Lower leg skin (tissue), 4 donors: ENCODE data around the gene SCAF1. TPM values are rescaled to one million over a fixed set of nuclear protein-coding genes. Genes with fewer than 3 reads are reported as not detected.
"Not testable (repeated sequence)": the region's sequence is repeated elsewhere in the genome, so short reads cannot be mapped to it uniquely, and the experiment has no call there.

Source experiments
- DNase-seq, 2 donors: peaks; one replicate each; pipeline ENCODE4 v3.0.0-alpha.2; 2019; ENCODE audit warnings: low spot score in 2 of 2
- H3K4me3 ChIP-seq: fragments of 200-600 bp; sonication (generic); 2 replicates; pipeline ENCODE4 v1.5.1; 2017; ENCODE audit warnings: mild to moderate bottlenecking, low read depth; ENCODE audit not compliant: poor library complexity, severe bottlenecking
- POLR2A ChIP-seq, 2 donors: fragments of 450-650 bp; IDR thresholded peaks; one replicate each; pipeline ENCODE4 v1.6.1; 2016 to 2017; ENCODE audit warnings: antibody characterized with exemption in 2 of 2, mild to moderate bottlenecking in 1 of 2, moderate library complexity in 1 of 2
- WGBS, 2 donors: methylation state at CpG; one replicate each; pipeline ENCODE4 v1.1.5; 2018; 5-methylcytosine and 5-hydroxymethylcytosine counted together
- intact Hi-C: fragments of 100-400 bp; cut with DNase I; formaldehyde crosslinking; loops from one replicate; pipeline ENCODE4 v1.15.0; 2023; ENCODE audit warnings: low total_unique reads
- total RNA-seq, 4 donors: library from RNA; depleted of rRNA; stranded (reverse); fragments of >200 nt; gene quantifications; one replicate each; pipeline ENCODE4 v1.1.0, GENCODE V29; 2016
- TF ChIP-seq, protein P1 (sequence below), 3 donors: fragments of 450-650 bp; IDR thresholded peaks; one replicate each; pipeline ENCODE4 v1.5.1; 2016; ENCODE audit warnings: antibody characterized with exemption in 3 of 3, mild to moderate bottlenecking in 3 of 3, moderate library complexity in 2 of 3

SCAF1 gene
- total RNA-seq, 4 donors from 2014 or later = 28.6 to 54.3 (median 33.7) TPM

DNA sequence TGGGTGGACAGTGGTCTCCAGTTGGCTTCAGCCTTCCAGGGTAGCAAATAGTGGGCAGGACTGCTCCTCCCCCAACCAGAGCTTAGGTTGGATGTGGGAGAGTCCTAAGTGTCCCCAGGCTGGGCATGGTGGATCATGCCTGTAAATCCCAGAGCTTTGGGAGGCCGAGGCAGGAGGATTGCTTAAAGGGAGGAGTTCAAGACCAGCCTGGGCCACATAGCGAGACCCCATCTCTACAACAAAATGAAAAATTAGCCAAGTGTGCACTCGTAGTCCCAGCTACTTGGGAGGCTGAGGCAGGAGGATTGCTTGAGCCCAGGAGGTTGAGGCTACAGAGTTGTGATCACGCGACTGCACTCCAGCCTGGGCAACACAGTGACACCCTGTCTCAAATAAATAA, 9.4 kb upstream of the SCAF1 start:
- WGBS, 2 donors = 87 to 88% methylated on average over 5 of the region's 5 CpGs
- no peak for DNase-seq
- TF ChIP-seq, protein P1, sequence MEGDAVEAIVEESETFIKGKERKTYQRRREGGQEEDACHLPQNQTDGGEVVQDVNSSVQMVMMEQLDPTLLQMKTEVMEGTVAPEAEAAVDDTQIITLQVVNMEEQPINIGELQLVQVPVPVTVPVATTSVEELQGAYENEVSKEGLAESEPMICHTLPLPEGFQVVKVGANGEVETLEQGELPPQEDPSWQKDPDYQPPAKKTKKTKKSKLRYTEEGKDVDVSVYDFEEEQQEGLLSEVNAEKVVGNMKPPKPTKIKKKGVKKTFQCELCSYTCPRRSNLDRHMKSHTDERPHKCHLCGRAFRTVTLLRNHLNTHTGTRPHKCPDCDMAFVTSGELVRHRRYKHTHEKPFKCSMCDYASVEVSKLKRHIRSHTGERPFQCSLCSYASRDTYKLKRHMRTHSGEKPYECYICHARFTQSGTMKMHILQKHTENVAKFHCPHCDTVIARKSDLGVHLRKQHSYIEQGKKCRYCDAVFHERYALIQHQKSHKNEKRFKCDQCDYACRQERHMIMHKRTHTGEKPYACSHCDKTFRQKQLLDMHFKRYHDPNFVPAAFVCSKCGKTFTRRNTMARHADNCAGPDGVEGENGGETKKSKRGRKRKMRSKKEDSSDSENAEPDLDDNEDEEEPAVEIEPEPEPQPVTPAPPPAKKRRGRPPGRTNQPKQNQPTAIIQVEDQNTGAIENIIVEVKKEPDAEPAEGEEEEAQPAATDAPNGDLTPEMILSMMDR (IDR thresholded peaks at IDR 0.05) = no peak
- no peak for TF ChIP-seq POLR2A (IDR thresholded peaks at IDR 0.05)
- intact Hi-C loops = no loop called here
- no peak overlapping the region for H3K4me3 ChIP-seq

DNA sequence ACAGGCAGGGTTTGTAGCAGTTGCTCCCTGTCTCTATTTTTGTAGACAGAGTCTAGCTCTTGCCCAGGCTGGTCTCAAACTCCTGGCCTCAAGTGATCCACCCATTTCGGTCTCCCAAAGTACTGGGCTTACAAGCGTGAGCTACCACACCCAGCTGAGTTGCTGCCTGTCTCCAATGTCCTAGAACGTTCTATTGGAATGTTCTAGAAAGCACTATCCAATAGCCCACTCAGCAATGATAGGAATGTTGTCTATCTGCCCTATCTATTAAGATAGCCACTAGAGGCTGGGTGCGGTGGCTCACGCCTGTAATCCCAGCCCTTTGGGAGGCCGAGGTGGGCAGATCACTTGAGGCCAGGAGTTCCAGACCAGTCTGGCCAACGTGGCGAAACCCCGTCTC, 8.7 kb upstream of the SCAF1 start:
- WGBS, 2 donors = 61 to 62% methylated on average over 9 of the region's 9 CpGs
- DNase-seq, H3K4me3 ChIP-seq, intact Hi-C loops: not testable (repeated sequence)

DNA sequence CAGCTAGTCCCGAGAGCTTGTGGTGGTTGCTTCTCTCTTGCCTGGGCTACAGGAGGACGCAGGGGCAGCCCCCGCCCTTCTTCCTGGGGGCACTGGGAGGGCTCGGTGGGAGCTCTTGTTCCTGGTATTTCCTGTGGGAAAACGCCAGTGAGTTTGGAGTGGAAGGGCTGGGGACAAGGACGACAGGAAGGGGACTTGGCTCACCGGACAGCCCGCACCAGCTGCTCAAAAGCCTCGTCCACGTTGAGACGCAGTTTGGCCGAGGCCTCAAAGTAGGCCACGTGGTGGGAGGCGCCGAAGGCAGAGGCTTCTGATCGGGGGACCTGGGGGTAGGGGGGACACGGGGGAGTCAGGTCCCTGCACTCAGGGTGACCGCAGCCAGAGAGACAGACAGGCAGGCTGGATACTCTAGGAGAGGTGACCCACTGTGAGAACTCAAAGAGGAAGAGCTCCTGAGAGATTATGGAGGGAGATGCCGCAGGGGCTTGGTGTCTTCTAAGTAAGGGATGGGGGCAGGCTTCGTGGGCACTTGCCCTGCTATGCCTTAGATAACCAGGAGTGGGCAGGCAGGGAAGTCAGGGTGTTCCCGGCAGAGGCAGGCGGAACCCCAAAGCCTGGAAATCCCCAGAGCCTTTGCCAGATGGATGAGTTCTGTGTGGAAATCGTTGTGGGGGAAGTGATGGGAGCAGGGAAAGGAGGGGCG, 6.3 kb upstream of the SCAF1 start:
- H3K4me3 ChIP-seq = no peak overlapping the region
- 37 to 44% methylated on average over 24 of the region's 24 CpGs for WGBS, 2 donors
- intact Hi-C loops = loop anchor here (5.0 kb wide), 1 partner anchor 43 kb away; the partner anchor contains the start of gene PRR12
- TF ChIP-seq POLR2A (IDR thresholded peaks at IDR 0.05) = no peak
- TF ChIP-seq, protein P1 (IDR thresholded peaks at IDR 0.05) = no peak
- no peak for DNase-seq

- WGBS, 2 donors = 74 to 80% methylated on average over 29 to 30 of the region's 30 CpGs
- intact Hi-C loops = loop anchor here (5.0 kb wide), 1 partner anchor 44 kb away; the partner anchor contains the start of gene PRR12
- no peak for DNase-seq
- no peak overlapping the region for H3K4me3 ChIP-seq
- no peak for TF ChIP-seq POLR2A (IDR thresholded peaks at IDR 0.05)
- TF ChIP-seq, protein P1 (IDR thresholded peaks at IDR 0.05) = no peak
These were observed 5.6 kb upstream of the SCAF1 start for GRCh38 chr19:49636233-49636932.

DNA sequence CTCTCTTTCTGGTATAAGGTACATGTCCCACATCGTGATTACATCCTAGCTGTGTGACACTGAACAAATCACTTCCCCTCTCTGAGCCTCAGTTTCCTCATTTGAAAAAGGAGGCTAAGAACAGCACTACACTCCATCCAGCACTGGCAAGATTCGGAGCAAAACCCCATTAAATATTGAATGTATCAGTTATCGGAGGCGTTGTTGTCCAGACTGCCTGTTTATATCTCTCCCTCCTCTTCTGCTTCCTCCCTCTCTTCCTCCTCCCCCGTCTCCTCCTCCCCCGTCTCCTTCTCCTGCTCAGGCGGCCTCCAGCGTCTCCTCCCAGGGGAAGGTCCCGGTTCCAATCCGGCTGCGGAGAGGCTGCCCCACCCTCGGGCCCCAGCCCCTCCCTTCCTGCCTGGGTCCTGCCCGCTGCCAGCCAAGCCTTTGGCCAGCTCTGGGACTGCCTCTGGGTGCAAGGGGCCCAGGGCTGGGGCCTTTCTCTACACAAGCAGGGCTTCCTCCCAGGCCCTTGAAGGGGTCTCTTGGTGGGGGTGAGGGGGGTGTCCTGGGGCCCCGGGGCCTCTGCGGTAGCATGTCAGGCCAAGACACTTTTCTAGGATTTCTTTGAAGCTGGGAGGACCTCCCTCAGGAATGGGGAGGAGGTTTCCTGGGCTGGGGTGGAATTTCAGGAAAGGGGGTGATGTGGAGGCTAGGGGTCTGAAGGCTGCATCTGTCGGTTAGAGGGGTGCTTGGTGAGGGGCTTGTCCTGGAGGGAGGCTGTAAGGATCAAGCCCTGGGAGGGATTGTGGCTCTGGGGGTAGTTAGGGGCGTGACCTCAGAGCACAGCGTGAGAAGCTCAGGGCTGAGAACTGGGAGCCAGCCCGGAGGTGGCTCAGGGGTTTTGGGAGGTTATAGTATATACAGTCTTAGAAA, 3.9 kb upstream of the SCAF1 start:
- H3K4me3 ChIP-seq = no peak overlapping the region
- DNase-seq = peak; percentile 82 to 97
- intact Hi-C loops = loop anchor here (5.0 kb wide), 1 partner anchor 46 kb away; the partner anchor contains the start of gene PRR12
- WGBS, 2 donors = 3 to 4% methylated on average over 19 of the region's 19 CpGs
- TF ChIP-seq, protein P1 (IDR thresholded peaks at IDR 0.05) = no peak
- TF ChIP-seq POLR2A (IDR thresholded peaks at IDR 0.05) = no peak
